Colonic mucosa (tissue), 4 donors: Measurements from ENCODE around the gene LBP. TPM values are rescaled to one million over a fixed set of nuclear protein-coding genes. Genes with fewer than 3 reads are reported as not detected.

Experiments
- DNase-seq: peaks from one replicate; pipeline ENCODE4 v3.0.0-alpha.2; 2020
- H3K27ac ChIP-seq: fragments of 200-600 bp; one replicate; pipeline ENCODE4 v1.8.0; 2021
- H3K27me3 ChIP-seq: fragments of 200-600 bp; one replicate; pipeline ENCODE4 v1.8.0; 2021
- H3K36me3 ChIP-seq: fragments of 200-600 bp; one replicate; pipeline ENCODE4 v1.8.0; 2021
- H3K4me1 ChIP-seq: fragments of 200-600 bp; one replicate; pipeline ENCODE4 v1.8.0; 2021; ENCODE audit warnings: mild to moderate bottlenecking
- H3K4me3 ChIP-seq: fragments of 200-600 bp; one replicate; pipeline ENCODE4 v1.8.0; 2021
- H3K9ac ChIP-seq, 2 donors: one replicate each; pipeline ENCODE4 v1.7.0; 2013; ENCODE audit warnings: control low read depth in 2 of 2, low read depth in 2 of 2, low read length in 2 of 2
- H3K9me3 ChIP-seq: fragments of 200-600 bp; one replicate; pipeline ENCODE4 v1.8.0; 2021
- intact Hi-C: fragments of 100-400 bp; cut with DNase I; formaldehyde crosslinking; loops from one replicate; pipeline ENCODE4 v1.14.1; 2022
- total RNA-seq, 2 donors: library from RNA; stranded (reverse); fragmentation: NEBNext Ultra II Directional in 1 of 2; extraction: Animal tissue kit (Norgen Biotek cat#: 25700) in 1 of 2; gene quantifications; one replicate each; pipeline ENCODE4 v1.2.1, GENCODE V29; 2021
- TF ChIP-seq, protein P1 (sequence below): fragments of 200-600 bp; IDR thresholded peaks from one replicate; pipeline ENCODE4 v1.8.0; 2022; ENCODE audit warnings: antibody characterized with exemption, mild to moderate bottlenecking
- donor health status: healthy.
- donor health status: DM: no; HTN: no; CAD: no.
- donor health status: DM: no; HTN: no; CAD: no.

The LBP gene
- total RNA-seq, 2 donors from 2014 or later, result 0.32 TPM; not detected in 1

DNA sequence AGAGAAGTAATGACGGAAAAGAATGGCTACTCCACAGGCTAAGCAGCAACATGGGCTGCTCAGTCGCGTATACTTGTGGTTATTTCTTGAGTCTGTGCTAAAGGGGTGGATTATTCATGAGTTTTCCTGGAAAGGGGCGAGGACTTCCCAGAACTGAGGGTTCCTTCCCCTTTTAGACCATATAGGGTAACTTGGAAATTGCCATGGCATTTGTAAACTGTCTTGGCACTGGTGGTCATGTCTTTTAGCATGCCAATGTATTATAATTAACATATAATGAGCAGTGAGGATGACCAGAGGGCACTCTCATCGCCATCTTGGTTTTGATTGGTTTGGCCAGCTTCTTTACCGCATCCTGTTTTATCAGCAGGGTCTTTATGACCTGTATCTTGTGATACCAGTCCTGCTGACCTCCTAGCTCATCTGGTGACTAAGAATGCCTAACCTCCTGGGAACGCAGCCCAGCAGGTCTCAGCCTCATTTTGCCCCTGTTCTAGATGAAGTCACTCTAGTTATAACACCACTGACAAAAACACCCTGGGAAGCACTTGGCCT lies 11.4 kb downstream of the LBP start:
- TF ChIP-seq, protein P1, sequence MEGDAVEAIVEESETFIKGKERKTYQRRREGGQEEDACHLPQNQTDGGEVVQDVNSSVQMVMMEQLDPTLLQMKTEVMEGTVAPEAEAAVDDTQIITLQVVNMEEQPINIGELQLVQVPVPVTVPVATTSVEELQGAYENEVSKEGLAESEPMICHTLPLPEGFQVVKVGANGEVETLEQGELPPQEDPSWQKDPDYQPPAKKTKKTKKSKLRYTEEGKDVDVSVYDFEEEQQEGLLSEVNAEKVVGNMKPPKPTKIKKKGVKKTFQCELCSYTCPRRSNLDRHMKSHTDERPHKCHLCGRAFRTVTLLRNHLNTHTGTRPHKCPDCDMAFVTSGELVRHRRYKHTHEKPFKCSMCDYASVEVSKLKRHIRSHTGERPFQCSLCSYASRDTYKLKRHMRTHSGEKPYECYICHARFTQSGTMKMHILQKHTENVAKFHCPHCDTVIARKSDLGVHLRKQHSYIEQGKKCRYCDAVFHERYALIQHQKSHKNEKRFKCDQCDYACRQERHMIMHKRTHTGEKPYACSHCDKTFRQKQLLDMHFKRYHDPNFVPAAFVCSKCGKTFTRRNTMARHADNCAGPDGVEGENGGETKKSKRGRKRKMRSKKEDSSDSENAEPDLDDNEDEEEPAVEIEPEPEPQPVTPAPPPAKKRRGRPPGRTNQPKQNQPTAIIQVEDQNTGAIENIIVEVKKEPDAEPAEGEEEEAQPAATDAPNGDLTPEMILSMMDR, result no peak

DNA sequence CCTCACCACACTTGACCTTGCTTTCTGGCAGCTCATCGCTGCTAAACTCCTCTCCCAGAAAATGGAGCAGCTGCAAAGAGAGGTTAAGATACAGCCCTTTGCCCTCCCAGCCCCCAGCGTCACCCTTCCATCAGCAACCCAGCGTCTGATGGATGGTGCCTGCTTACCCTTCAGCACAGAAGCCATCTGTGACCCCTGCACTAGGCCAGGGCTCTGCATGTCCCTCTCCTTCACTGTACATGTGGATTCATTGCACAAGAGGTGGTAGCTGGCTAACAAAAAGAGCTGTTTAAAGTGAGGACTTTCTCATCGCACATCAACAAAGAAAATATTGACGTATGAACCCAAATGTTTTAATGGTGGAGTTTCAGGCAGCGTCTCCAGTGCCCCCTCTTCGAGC lies 12.3 kb downstream of the LBP start:
- intact Hi-C loops, result no loop called here
- Histone ChIP-seq H3K9ac (no peak overlapping the region), H3K4me3 (no peak overlapping the region), H3K27ac (no peak overlapping the region), H3K36me3 (no peaks in the 10 kb centered on the region), H3K9me3 (no peaks in the 10 kb centered on the region), H3K4me1 (no peaks in the 10 kb centered on the region), H3K27me3 (no peaks in the 10 kb centered on the region)
- TF ChIP-seq, protein P1, result no peak
- no peak for DNase-seq

More for the DNA sequence above, 11.4 kb downstream of the LBP start:
- H3K36me3 ChIP-seq, result no peaks in the 10 kb centered on the region
- H3K4me3 ChIP-seq, result no peak overlapping the region
- intact Hi-C loops, result no loop called here
- DNase-seq, result no peak
- H3K27me3 ChIP-seq, result no peaks in the 10 kb centered on the region
- H3K9me3 ChIP-seq, result no peaks in the 10 kb centered on the region
- H3K9ac ChIP-seq, result no peak overlapping the region
- no peaks in the 10 kb centered on the region for H3K4me1 ChIP-seq
- H3K27ac ChIP-seq, result no peak overlapping the region

DNA sequence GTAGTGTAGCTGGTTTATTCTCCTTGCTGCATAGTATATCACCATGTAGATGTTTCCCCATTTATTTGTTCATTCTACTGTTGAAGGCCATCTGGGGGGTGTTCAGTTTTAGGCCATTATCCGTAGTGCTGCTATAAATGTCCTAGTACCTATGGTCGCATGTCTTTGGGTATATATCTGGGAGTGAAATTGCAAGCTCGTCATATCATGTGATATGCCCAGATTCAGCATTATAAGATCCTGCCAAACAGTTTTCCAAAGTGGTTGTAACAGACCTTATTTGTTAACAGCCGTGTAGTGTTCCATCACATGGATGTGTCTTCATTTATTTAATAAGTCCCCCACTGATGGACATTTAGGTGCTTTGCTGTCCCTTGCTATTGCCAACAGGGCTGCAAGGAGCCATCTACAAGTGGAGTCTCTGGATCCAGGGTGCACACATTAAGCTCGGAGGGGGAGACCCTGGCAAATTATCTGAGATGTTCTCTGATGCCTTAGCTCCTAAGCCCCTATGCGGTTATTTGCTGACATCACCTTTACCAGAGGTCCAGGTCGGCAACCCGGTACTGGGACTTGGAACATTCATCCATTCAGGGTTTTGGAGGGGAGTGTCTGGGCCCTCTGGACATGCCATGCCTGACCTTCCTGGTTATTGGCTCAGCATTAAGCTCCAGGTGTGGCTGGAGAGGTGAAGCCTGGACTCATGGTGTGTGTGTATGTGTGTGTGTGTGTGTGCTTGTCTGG lies 16.9 kb downstream of the LBP start:
- Histone ChIP-seq H3K27ac (no peak overlapping the region), H3K36me3 (no peaks in the 10 kb centered on the region), H3K27me3 (no peaks in the 10 kb centered on the region), H3K4me3 (no peak overlapping the region), H3K9ac (no peak overlapping the region), H3K9me3 (no peaks in the 10 kb centered on the region), H3K4me1 (no peaks in the 10 kb centered on the region)
- no peak for DNase-seq
- TF ChIP-seq, protein P1, result no peak
- intact Hi-C loops, result no loop called here

DNA sequence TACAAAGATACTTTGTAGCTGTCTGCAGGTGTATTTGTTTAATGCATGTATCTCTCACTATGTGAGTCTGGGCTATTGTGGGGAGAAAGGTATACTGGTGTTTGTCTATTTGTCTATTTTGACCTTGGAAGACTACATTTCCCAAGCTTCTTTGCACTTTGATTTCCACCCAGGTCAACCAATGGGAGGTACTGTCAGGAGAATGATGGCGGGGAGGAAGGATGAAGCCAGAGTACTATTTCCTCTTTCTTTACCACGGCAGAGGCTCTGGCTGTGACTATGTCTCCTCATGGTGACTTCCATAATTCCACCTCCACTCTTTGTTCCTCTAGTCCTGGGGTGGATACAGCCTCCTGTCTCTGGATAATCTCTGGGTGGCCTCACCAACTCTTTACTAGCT lies 23.1 kb downstream of the LBP start:
- Histone ChIP-seq H3K36me3 (no peaks in the 10 kb centered on the region), H3K27ac (no peak overlapping the region), H3K4me1 (no peaks in the 10 kb centered on the region), H3K9me3 (no peaks in the 10 kb centered on the region), H3K4me3 (no peak overlapping the region), H3K9ac (no peak overlapping the region), H3K27me3 (no peaks in the 10 kb centered on the region)
- TF ChIP-seq, protein P1, result no peak
- intact Hi-C loops, result no loop called here
- DNase-seq, result no peak

DNA sequence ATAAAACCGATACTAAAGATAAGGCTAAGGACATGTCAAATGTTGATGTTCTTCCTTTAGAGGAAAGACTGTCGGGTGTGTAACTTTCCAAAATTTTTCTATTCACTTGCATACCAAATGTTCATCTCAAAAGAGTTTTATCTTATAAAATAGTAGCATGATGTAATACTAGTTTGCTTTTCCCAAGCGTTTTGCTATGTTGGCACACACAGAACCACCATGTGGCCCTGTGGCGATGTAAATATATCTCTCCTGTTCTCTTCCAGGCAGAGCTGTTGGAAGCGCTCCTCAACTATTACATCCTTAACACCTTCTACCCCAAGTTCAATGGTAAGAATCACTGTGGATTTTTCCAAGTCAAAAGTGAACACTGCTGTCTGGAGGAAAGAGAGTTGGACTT lies 26.5 kb downstream of the LBP start:
- TF ChIP-seq, protein P1, result no peak
- H3K27me3 ChIP-seq, result no peaks in the 10 kb centered on the region
- H3K27ac ChIP-seq, result no peak overlapping the region
- H3K4me3 ChIP-seq, result no peak overlapping the region
- no peaks in the 10 kb centered on the region for H3K36me3 ChIP-seq
- no peaks in the 10 kb centered on the region for H3K4me1 ChIP-seq
- H3K9me3 ChIP-seq, result no peaks in the 10 kb centered on the region
- DNase-seq, result no peak
- H3K9ac ChIP-seq, result no peak overlapping the region
- intact Hi-C loops, result no loop called here
